K562 treated with DMSO at 1 percent for 4 hours (cell line): ENCODE measurements around the gene CDK1. TPM values are rescaled to one million over a fixed set of nuclear protein-coding genes. Genes with fewer than 3 reads are reported as not detected.

Experiments
- total RNA-seq: library from RNA; unstranded; fragments of 300-600 nt; gene quantifications from 2 replicates; pipeline ENCODE4 v1.2.3, GENCODE V29; 2022; ENCODE audit not compliant: insufficient read depth

CDK1 gene
- 103 and 104 TPM in 2 replicates for total RNA-seq

DNA sequence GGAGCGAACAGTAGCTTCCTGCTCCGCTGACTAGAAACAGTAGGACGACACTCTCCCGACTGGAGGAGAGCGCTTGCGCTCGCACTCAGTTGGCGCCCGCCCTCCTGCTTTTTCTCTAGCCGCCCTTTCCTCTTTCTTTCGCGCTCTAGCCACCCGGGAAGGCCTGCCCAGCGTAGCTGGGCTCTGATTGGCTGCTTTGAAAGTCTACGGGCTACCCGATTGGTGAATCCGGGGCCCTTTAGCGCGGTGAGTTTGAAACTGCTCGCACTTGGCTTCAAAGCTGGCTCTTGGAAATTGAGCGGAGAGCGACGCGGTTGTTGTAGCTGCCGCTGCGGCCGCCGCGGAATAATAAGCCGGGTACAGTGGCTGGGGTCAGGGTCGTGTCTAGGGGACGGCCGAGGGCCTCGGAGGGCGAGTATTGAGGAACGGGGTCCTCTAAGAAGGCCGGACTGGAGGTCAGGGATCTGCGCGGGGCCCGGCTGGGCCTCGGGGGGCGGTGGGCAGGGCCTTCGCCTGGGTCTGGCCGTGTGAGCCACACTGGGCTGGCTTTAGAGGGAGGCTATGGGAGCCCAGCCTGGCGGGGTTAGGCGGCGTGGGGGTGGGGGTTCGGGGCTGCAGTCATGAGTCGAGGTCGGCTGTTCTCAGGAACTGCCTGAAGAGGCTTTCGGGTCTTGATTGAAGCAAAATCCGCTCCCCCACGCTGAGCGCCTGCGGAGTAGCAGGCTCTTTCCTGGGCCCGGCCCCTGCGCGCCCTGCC is at the start of gene CDK1:
Gene CDK1 (plus strand): TSS at position 265 of the 757 bp plus-strand sequence. CDS start 1,688 bp downstream, outside the sequence.

Other genes starting within 250 kb of the CDK1 start
- 4.6 and 17.4 TPM in 2 replicates for gene RHOBTB1, start 165.7 kb downstream of the CDK1 start, total RNA-seq